Endothelial cell of umbilical vein (primary cell): ENCODE measurements around the gene CACNA2D1. TPM values are rescaled to one million over a fixed set of nuclear protein-coding genes. Genes with fewer than 3 reads are reported as not detected.

Experiments
- BruUV-seq: library from RNA; stranded (reverse); fragments of 400-500 nt; replicated peaks from 2 replicates; lab custom pipeline; 2021; lab: Mats Ljungman, UMichigan
- CTCF ChIA-PET: fragments of 300-600, 350-600 bp; sonication (Branson Sonifier 250); formaldehyde crosslinking; loops from one replicate; lab custom pipeline; 2021; ENCODE audit warnings: antibody characterized with exemption, inconsistent platforms; lab: Charles Lee
- POLR2A ChIA-PET: fragments of 300-600, 350-600 bp; sonication (Branson Sonifier 250); formaldehyde crosslinking; loops from one replicate; lab custom pipeline; 2021; ENCODE audit warnings: antibody characterized with exemption, inconsistent platforms; lab: Charles Lee
- DNase-seq: peaks from one replicate; pipeline ENCODE4 v3.0.0-alpha.2; 2011; ENCODE audit warnings: low read depth, low spot score
- FAIRE-seq: peaks from 2 replicates; lab custom pipeline; 2011; peaks lifted over from hg19 to GRCh38; lab: Jason Lieb, UNC
- H2AFZ ChIP-seq: 2 replicates; pipeline ENCODE4 v1.6.0; 2012; ENCODE audit warnings: low read depth, low read length, control low read depth, inconsistent platforms
- H3K27ac ChIP-seq: 2 replicates; pipeline ENCODE4 v1.5.1; 2011; ENCODE audit warnings: low read depth, mild to moderate bottlenecking, control low read depth, low read length, moderate library complexity; ENCODE audit not compliant: insufficient read depth
- H3K27me3 ChIP-seq, 2 experiments: 2 replicates each; pipeline versions ENCODE4 v1.6.0 to v1.6.1; 2011; ENCODE audit warnings: low read length in 2 of 2, mixed read lengths in 1 of 2; ENCODE audit not compliant: control insufficient read depth in 2 of 2, insufficient read depth in 2 of 2
- H3K36me3 ChIP-seq, 2 experiments: 2 replicates in 1 of 2; 3 replicates in 1 of 2; pipeline ENCODE4 v1.5.1; 2011; ENCODE audit warnings: low read length in 2 of 2, mild to moderate bottlenecking in 1 of 2, moderate library complexity in 1 of 2; ENCODE audit not compliant: control insufficient read depth in 2 of 2, insufficient read depth in 2 of 2; ENCODE audit errors: extremely low read depth in 1 of 2
- H3K4me1 ChIP-seq: 3 replicates; pipeline ENCODE4 v1.5.1; 2011; ENCODE audit warnings: mild to moderate bottlenecking, low read length; ENCODE audit not compliant: control insufficient read depth, insufficient read depth; ENCODE audit errors: extremely low read depth
- H3K4me2 ChIP-seq: 2 replicates; pipeline ENCODE4 v1.6.1; 2011; ENCODE audit warnings: low read length, control low read depth, mixed read lengths; ENCODE audit not compliant: insufficient read depth
- H3K4me3 ChIP-seq, 3 experiments: fragments of 200-600 bp in 1 of 3; sonication (generic), shearing (Covaris generic) in 1 of 3; replicated peaks in 1 of 3; 2 replicates each; pipeline ENCODE4 v1.5.1; 2011 to 2016; ENCODE audit warnings: control low read depth in 3 of 3, low read length in 3 of 3, mild to moderate bottlenecking in 2 of 3, inconsistent platforms in 1 of 3, low read depth in 1 of 3, moderate library complexity in 1 of 3; ENCODE audit not compliant: insufficient read depth in 1 of 3
- H3K79me2 ChIP-seq: 2 replicates; pipeline ENCODE4 v1.6.0; 2012; ENCODE audit warnings: low read length, inconsistent platforms; ENCODE audit not compliant: control insufficient read depth, insufficient read depth
- H3K9ac ChIP-seq: replicated peaks from 2 replicates; pipeline ENCODE3; 2011; ENCODE audit warnings: low read length, control low read depth; ENCODE audit not compliant: insufficient read depth; ENCODE audit errors: extremely low read depth
- H3K9me1 ChIP-seq: replicated peaks from 3 replicates; pipeline ENCODE4 v1.6.0; 2011; ENCODE audit warnings: mild to moderate bottlenecking, low read length; ENCODE audit not compliant: control insufficient read depth, insufficient read depth; ENCODE audit errors: extremely low read depth
- H3K9me3 ChIP-seq: replicated peaks from 2 replicates; pipeline ENCODE4 v1.5.1; 2012; ENCODE audit warnings: low read length, inconsistent platforms; ENCODE audit not compliant: control insufficient read depth, insufficient read depth
- H4K20me1 ChIP-seq: replicated peaks from 2 replicates; pipeline ENCODE3; 2011; ENCODE audit warnings: mild to moderate bottlenecking, low read length; ENCODE audit not compliant: control insufficient read depth, insufficient read depth; ENCODE audit errors: extremely low read depth
- EZH2 ChIP-seq: IDR thresholded peaks from 2 replicates; pipeline ENCODE4 v1.6.1; 2012; ENCODE audit warnings: borderline replicate concordance, low read depth, mild to moderate bottlenecking, moderate library complexity, low read length, inconsistent platforms; ENCODE audit not compliant: severe bottlenecking
- FOS ChIP-seq: IDR thresholded peaks from 2 replicates; pipeline ENCODE4 v1.6.1; 2011; ENCODE audit warnings: mild to moderate bottlenecking, low read length, moderate library complexity, borderline replicate concordance; ENCODE audit not compliant: insufficient read depth
- GATA2 ChIP-seq: IDR thresholded peaks from 2 replicates; pipeline ENCODE4 v1.7.0; 2011; ENCODE audit warnings: low read depth, mild to moderate bottlenecking, moderate library complexity, mixed read lengths, low read length; ENCODE audit not compliant: insufficient read length, insufficient read depth
- JUN ChIP-seq: IDR thresholded peaks from 2 replicates; pipeline ENCODE4 v1.6.1; 2011; ENCODE audit warnings: borderline replicate concordance, low read depth; ENCODE audit not compliant: insufficient read length, insufficient read depth
- MYC ChIP-seq: IDR thresholded peaks from one replicate; pipeline ENCODE4 v1.6.1; 2011; ENCODE audit warnings: mild to moderate bottlenecking, low read depth, low read length
- POLR2A ChIP-seq: IDR thresholded peaks from 2 replicates; pipeline ENCODE4 v1.6.1; 2012; ENCODE audit warnings: low read depth, mild to moderate bottlenecking, control low read depth, low read length
- POLR2AphosphoS5 ChIP-seq: IDR thresholded peaks from 2 replicates; pipeline ENCODE4 v1.6.1; 2012; ENCODE audit warnings: low read depth, mild to moderate bottlenecking, control low read depth, low read length, moderate library complexity; ENCODE audit not compliant: insufficient read depth
- dilution Hi-C: fragments of 300-500 bp; cut with MboI; formaldehyde crosslinking; loops from one replicate; pipeline ENCODE4 v1.15.0; 2019; ENCODE audit warnings: low sequenced_read_pairs; ENCODE audit not compliant: extremely low pct_ligation_motif_present
- intact Hi-C: fragments of 100-400 bp; cut with micrococcal nuclease; formaldehyde crosslinking; loops from one replicate; pipeline ENCODE4 v1.10.0; 2022
- polyA plus RNA-seq, 4 experiments: library from polyadenylated mRNA; depleted of rRNA in 3 of 4; stranded (reverse) in 3 of 4; unstranded in 1 of 4; fragments of >200 nt; gene quantifications; 2 replicates each; pipeline versions ENCODE4 v1.2.1 to v1.2.3, GENCODE V29; 2011 to 2012; ENCODE audit warnings: missing spikeins in 1 of 4
- total RNA-seq: library from RNA; stranded (reverse); gene quantifications from 2 replicates; pipeline ENCODE4 v1.2.3, GENCODE V29; 2021
- TF ChIP-seq, protein P1 (sequence below), 2 donors: IDR thresholded peaks; 1 replicate in 1 of 2; 2 replicates in 1 of 2; pipeline ENCODE4 v1.5.1; 2011; ENCODE audit warnings: low read length in 2 of 2, mild to moderate bottlenecking in 2 of 2, moderate library complexity in 2 of 2, control low read depth in 1 of 2, inconsistent platforms in 1 of 2, low read depth in 1 of 2; ENCODE audit not compliant: insufficient read depth in 1 of 2; ENCODE audit errors: extremely low read depth in 1 of 2
- TF ChIP-seq, protein P2 (sequence below): IDR thresholded peaks from 2 replicates; pipeline ENCODE4 v1.6.1; 2011; ENCODE audit not compliant: insufficient read depth, insufficient read length

Gene CACNA2D1
- total and polyA plus RNA-seq, 2 donors (not counting 3 experiments of a cell fraction or from before 2014, with no cell fraction given) = 4.1 to 38.6 TPM

DNA sequence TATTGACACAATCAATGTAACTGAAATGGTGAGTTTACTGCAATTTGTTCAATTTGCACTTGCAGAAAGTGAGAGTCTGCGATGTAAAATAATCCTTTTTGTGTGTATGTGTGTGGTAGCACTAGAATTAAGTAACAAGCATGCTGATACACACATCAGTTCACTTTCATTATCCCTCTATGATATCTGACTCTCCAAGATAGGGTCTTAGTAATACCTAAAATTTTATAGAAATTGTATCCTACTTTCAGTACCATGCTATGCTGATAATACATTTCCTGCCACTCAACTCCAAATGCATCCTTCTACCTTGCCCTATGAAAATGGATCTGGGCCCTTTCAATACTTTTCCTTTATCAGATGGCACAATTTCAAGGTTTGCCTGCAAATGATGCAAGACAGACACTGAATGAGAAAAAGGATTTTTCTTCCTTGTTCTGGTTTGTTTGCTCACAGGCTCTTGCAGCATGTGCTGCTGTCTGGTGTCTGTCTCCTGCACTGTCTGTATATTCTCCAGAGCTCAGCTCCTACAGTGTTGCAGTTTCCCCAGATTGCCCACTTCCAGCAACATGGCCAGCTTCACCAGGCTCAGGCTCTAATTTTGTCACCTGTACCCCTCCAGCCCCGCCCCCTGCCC is 375.8 kb downstream of the CACNA2D1 start:
- intact Hi-C loops (no loop called here), dilution Hi-C loops (no loop called here)
- POLR2A ChIA-PET = no interaction called here
- Histone ChIP-seq H3K4me2 (no peak overlapping the region), H3K36me3 (no peaks in the 10 kb centered on the region), H3K9me1 (no peaks in the 10 kb centered on the region), H3K4me3 (no peak overlapping the region), H4K20me1 (no peaks in the 10 kb centered on the region), H3K9me3 (no peaks in the 10 kb centered on the region), H3K9ac (no peak overlapping the region), H3K27ac (no peak overlapping the region), H3K4me1 (no peaks in the 10 kb centered on the region), H2AFZ (no peak overlapping the region), H3K27me3 (no peaks in the 10 kb centered on the region), H3K79me2 (no peaks in the 10 kb centered on the region)
- CTCF ChIA-PET = no interaction called here
- BruUV-seq = no TSS peak
- TF ChIP-seq JUN (no peak), MYC (no peak), GATA2 (no peak), POLR2A (no peak), EZH2 (no peak), POLR2AphosphoS5 (no peak), FOS (no peak)
- TF ChIP-seq, protein P1, sequence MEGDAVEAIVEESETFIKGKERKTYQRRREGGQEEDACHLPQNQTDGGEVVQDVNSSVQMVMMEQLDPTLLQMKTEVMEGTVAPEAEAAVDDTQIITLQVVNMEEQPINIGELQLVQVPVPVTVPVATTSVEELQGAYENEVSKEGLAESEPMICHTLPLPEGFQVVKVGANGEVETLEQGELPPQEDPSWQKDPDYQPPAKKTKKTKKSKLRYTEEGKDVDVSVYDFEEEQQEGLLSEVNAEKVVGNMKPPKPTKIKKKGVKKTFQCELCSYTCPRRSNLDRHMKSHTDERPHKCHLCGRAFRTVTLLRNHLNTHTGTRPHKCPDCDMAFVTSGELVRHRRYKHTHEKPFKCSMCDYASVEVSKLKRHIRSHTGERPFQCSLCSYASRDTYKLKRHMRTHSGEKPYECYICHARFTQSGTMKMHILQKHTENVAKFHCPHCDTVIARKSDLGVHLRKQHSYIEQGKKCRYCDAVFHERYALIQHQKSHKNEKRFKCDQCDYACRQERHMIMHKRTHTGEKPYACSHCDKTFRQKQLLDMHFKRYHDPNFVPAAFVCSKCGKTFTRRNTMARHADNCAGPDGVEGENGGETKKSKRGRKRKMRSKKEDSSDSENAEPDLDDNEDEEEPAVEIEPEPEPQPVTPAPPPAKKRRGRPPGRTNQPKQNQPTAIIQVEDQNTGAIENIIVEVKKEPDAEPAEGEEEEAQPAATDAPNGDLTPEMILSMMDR (IDR thresholded peaks at IDR 0.05; ENCODE audit: extremely low read depth in 1 of 2, insufficient read depth in 1 of 2, low read depth in 1 of 2, low read length in 2 of 2) = no peak
- TF ChIP-seq, protein P2, sequence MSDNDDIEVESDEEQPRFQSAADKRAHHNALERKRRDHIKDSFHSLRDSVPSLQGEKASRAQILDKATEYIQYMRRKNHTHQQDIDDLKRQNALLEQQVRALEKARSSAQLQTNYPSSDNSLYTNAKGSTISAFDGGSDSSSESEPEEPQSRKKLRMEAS = no peak
- FAIRE-seq (no peak), DNase-seq (no peak)
